CD4-positive, alpha-beta T cell treated with Interleukin-4 for 4 hours (primary cell): ENCODE measurements around the gene SSX2.
"Not testable (repeated sequence)": the region's sequence is repeated elsewhere in the genome, so short reads cannot be mapped to it uniquely, and the experiment has no call there.

Experiments used
- DNase-seq: peaks from one replicate; pipeline ENCODE4 v3.0.0-alpha.2; 2020

The SSX2 gene

GRCh38 chrX:52707078-52707477 lies at the start of gene SSX2:
Gene SSX2, minus strand, starts transcription at chrX:52707178. Its CDS starts 1,429 bp downstream, at chrX:52705749.
- DNase-seq = not testable (repeated sequence)

GRCh38 chrX:52750952-52751351 lies 44.0 kb upstream of the SSX2 start, which contains the start of gene SSX2B:
Gene SSX2B, plus strand, starts transcription at chrX:52751252. Its CDS starts 1,429 bp downstream, at chrX:52752681.
- not testable (repeated sequence) for DNase-seq

- not testable (repeated sequence) for DNase-seq
Measured at GRCh38 chrX:52692034-52692433, 14.9 kb downstream of the SSX2 start.

- DNase-seq = not testable (repeated sequence)
Measured at GRCh38 chrX:52662218-52662617, 44.8 kb downstream of the SSX2 start.

GRCh38 chrX:52655475-52655874 lies 51.5 kb downstream of the SSX2 start:
- not testable (repeated sequence) for DNase-seq

GRCh38 chrX:52654800-52655199 lies 52.2 kb downstream of the SSX2 start, which contains the start of gene SSX7:
Gene SSX7, minus strand, starts transcription at chrX:52654900. Its CDS starts 1,428 bp downstream, at chrX:52653472.
- DNase-seq = not testable (repeated sequence)

- DNase-seq = not testable (repeated sequence)
Measured at GRCh38 chrX:52650676-52651075, 56.3 kb downstream of the SSX2 start.

- DNase-seq = not testable (repeated sequence)
Measured at GRCh38 chrX:52648956-52649355, 58.0 kb downstream of the SSX2 start.
